IMR-90 (cell line): ENCODE results near the gene GPC6. TPM values are rescaled to one million over a fixed set of nuclear protein-coding genes. Genes with fewer than 3 reads are reported as not detected.

Source experiments
- ATAC-seq: fragments of 200-7000 bp; cut with Tn5 transposase; 2 replicates; pipeline ENCODE4 v1.9.1; 2020; ENCODE audit warnings: low read depth, mild to moderate bottlenecking, moderate library complexity
- BruUV-seq: library from RNA; stranded (reverse); fragments of 400-500 nt; replicated peaks from 2 replicates; lab custom pipeline; 2021; lab: Mats Ljungman, UMichigan
- CTCF ChIA-PET: fragments of 300-600 bp; formaldehyde crosslinking; extraction: SDS; loops from one replicate; lab custom pipeline; 2021; ENCODE audit warnings: antibody characterized with exemption; lab: Yijun Ruan, JAX
- POLR2A ChIA-PET: fragments of 300-600 bp; sonication (Branson Sonifier 250); formaldehyde crosslinking; loops from one replicate; lab custom pipeline; 2022; ENCODE audit warnings: antibody characterized with exemption; ENCODE audit not compliant: unreplicated experiment; lab: Charles Lee
- DNase-seq: peaks from one replicate; pipeline ENCODE4 v3.0.0; 2013
- H2AFZ ChIP-seq: replicated peaks from 2 replicates; pipeline ENCODE3; 2013; ENCODE audit warnings: low read length, mild to moderate bottlenecking; ENCODE audit not compliant: poor library complexity
- H2AK5ac ChIP-seq: 2 replicates; pipeline ENCODE4 v1.6.1; 2013; ENCODE audit warnings: low read depth, low read length, inconsistent platforms
- H2AK9ac ChIP-seq: replicated peaks from 2 replicates; pipeline ENCODE3; 2013; ENCODE audit warnings: mild to moderate bottlenecking, low read depth, low read length, moderate library complexity; ENCODE audit not compliant: poor library complexity
- H2BK120ac ChIP-seq: 2 replicates; pipeline ENCODE4 v1.6.1; 2013; ENCODE audit warnings: low read depth, low read length, inconsistent platforms
- H2BK15ac ChIP-seq: 3 replicates; pipeline ENCODE4 v1.6.1; 2013; ENCODE audit warnings: low read depth, low read length, inconsistent platforms
- H2BK20ac ChIP-seq: 2 replicates; pipeline ENCODE4 v1.6.1; 2013; ENCODE audit warnings: low read depth, mild to moderate bottlenecking, inconsistent platforms, low read length, moderate library complexity
- H2BK5ac ChIP-seq: 2 replicates; pipeline ENCODE4 v1.6.1; 2013; ENCODE audit warnings: mild to moderate bottlenecking, low read depth, low read length, inconsistent platforms; ENCODE audit not compliant: poor library complexity, severe bottlenecking
- H3K14ac ChIP-seq: replicated peaks from 2 replicates; pipeline ENCODE4 v1.6.1; 2013; ENCODE audit warnings: low read depth, low read length, inconsistent platforms
- H3K18ac ChIP-seq: 2 replicates; pipeline ENCODE4 v1.6.1; 2013; ENCODE audit warnings: low read depth, low read length, control low read depth
- H3K23ac ChIP-seq: 2 replicates; pipeline ENCODE4 v1.6.1; 2013; ENCODE audit warnings: low read depth, low read length, inconsistent platforms
- H3K27ac ChIP-seq: 2 replicates; pipeline ENCODE4 v1.5.1; 2013; ENCODE audit warnings: mild to moderate bottlenecking, control low read depth, low read length; ENCODE audit not compliant: insufficient read depth
- H3K27me3 ChIP-seq: 2 replicates; pipeline ENCODE4 v1.6.1; 2013; ENCODE audit warnings: low read length; ENCODE audit not compliant: control insufficient read depth, insufficient read depth
- H3K36me3 ChIP-seq: 2 replicates; pipeline ENCODE4 v1.6.1; 2013; ENCODE audit warnings: low read length, mixed read lengths; ENCODE audit not compliant: control insufficient read depth, insufficient read depth
- H3K4ac ChIP-seq: 2 replicates; pipeline ENCODE4 v1.6.1; 2013; ENCODE audit warnings: low read depth, low read length, inconsistent platforms
- H3K4me1 ChIP-seq: 2 replicates; pipeline ENCODE4 v1.6.1; 2013; ENCODE audit warnings: low read length, mixed read lengths; ENCODE audit not compliant: control insufficient read depth, insufficient read depth
- H3K4me2 ChIP-seq: 2 replicates; pipeline ENCODE4 v1.6.1; 2013; ENCODE audit warnings: low read depth, mild to moderate bottlenecking, control low read depth, low read length, moderate library complexity
- H3K4me3 ChIP-seq: 2 replicates; pipeline ENCODE4 v1.5.1; 2013; ENCODE audit warnings: low read depth, mild to moderate bottlenecking, control low read depth, low read length, moderate library complexity; ENCODE audit not compliant: insufficient read depth
- H3K56ac ChIP-seq: 2 replicates; pipeline ENCODE4 v1.6.1; 2013; ENCODE audit warnings: low read length, inconsistent platforms; ENCODE audit not compliant: insufficient read depth; ENCODE audit errors: extremely low read depth
- H3K79me1 ChIP-seq, 2 experiments: 2 replicates each; pipeline ENCODE4 v1.6.1; 2013; ENCODE audit warnings: low read length in 2 of 2, inconsistent platforms in 1 of 2, low read depth in 1 of 2
- H3K9ac ChIP-seq: 2 replicates; pipeline ENCODE4 v1.6.1; 2013; ENCODE audit warnings: low read depth, low read length, control low read depth
- H3K9me1 ChIP-seq: 2 replicates; pipeline ENCODE4 v1.6.1; 2013; ENCODE audit warnings: low read length, inconsistent platforms; ENCODE audit not compliant: insufficient read depth
- H3K9me3 ChIP-seq: 2 replicates; pipeline ENCODE4 v1.6.1; 2013; ENCODE audit warnings: low read length; ENCODE audit not compliant: control insufficient read depth, insufficient read depth
- H4K20me1 ChIP-seq: 2 replicates; pipeline ENCODE4 v1.6.1; 2013; ENCODE audit warnings: low read length, inconsistent platforms; ENCODE audit not compliant: insufficient read depth
- H4K5ac ChIP-seq: 2 replicates; pipeline ENCODE4 v1.6.1; 2013; ENCODE audit warnings: mild to moderate bottlenecking, low read depth, low read length, control low read depth
- H4K8ac ChIP-seq, 2 experiments: 2 replicates each; pipeline ENCODE4 v1.6.1; 2013; ENCODE audit warnings: low read depth in 2 of 2, low read length in 2 of 2, control low read depth in 1 of 2, inconsistent platforms in 1 of 2
- H4K91ac ChIP-seq: 2 replicates; pipeline ENCODE4 v1.6.1; 2013; ENCODE audit warnings: low read depth, low read length, inconsistent platforms; ENCODE audit not compliant: insufficient read depth
- CTCF ChIP-seq: conservative IDR thresholded peaks from 2 replicates; pipeline ENCODE4 v1.5.1; 2012; ENCODE audit warnings: mild to moderate bottlenecking, low read depth, low read length, improper control_type of control experiment
- MAFK ChIP-seq: IDR thresholded peaks from 2 replicates; pipeline ENCODE4 v1.6.1; 2012; ENCODE audit warnings: low read depth, low read length, improper control_type of control experiment
- MAZ ChIP-seq: IDR thresholded peaks from 2 replicates; pipeline ENCODE4 v1.6.1; 2012; ENCODE audit warnings: low read depth, mild to moderate bottlenecking, low read length, improper control_type of control experiment, moderate library complexity, borderline replicate concordance
- POLR2A ChIP-seq: IDR thresholded peaks from 2 replicates; pipeline ENCODE4 v1.6.1; 2012; ENCODE audit warnings: mild to moderate bottlenecking, low read depth, low read length
- RCOR1 ChIP-seq: IDR thresholded peaks from 2 replicates; pipeline ENCODE4 v1.6.1; 2012; ENCODE audit warnings: mild to moderate bottlenecking, low read length, improper control_type of control experiment; ENCODE audit not compliant: insufficient replicate concordance
- USF2 ChIP-seq: fragments of 150-350 bp; IDR thresholded peaks from 2 replicates; pipeline ENCODE4 v1.6.1; 2017; ENCODE audit warnings: mild to moderate bottlenecking, antibody characterized with exemption, low read length, low read depth
- WGBS, 2 experiments: methylation state at CpG; one replicate each; pipeline versions ENCODE4 v1.1.5 to v1.1.7; 2013; ENCODE audit warnings: missing lambda C conversion rate in 2 of 2; ENCODE audit not compliant: insufficient read length in 1 of 2; ENCODE audit errors: extremely low coverage in 2 of 2; 5-methylcytosine and 5-hydroxymethylcytosine counted together
- dilution Hi-C: fragments of 300-500 bp; cut with HindIII; formaldehyde crosslinking; loops from one replicate; pipeline ENCODE4 v1.14.3; 2018; ENCODE audit warnings: low sequenced_read_pairs; ENCODE audit not compliant: unreplicated experiment
- in situ Hi-C: fragments of 300-500 bp; cut with MboI; formaldehyde crosslinking; loops from 3 replicates; pipeline ENCODE4 v1.14.3; 2019; ENCODE audit warnings: low sequenced_read_pairs, inconsistent platforms, mixed read lengths
- intact Hi-C: fragments of 100-400 bp; cut with micrococcal nuclease; formaldehyde crosslinking; loops from 2 replicates; pipeline ENCODE4 v1.10.0; 2022
- polyA plus RNA-seq, 3 experiments: library from polyadenylated mRNA; depleted of rRNA; stranded (reverse); fragments of >200 nt; gene quantifications; 2 replicates each; pipeline ENCODE4 v1.2.3, GENCODE V29; 2012; ENCODE audit warnings: low replicate concordance in 1 of 3
- total RNA-seq: library from RNA; depleted of rRNA; stranded (reverse); fragments of >200 nt; gene quantifications from 2 replicates; pipeline ENCODE4 v1.2.3, GENCODE V29; 2012

The GPC6 gene
- total and polyA plus RNA-seq, 2 of the 4 experiments (the other 2 are of a cell fraction): 14.9 to 39.4 TPM

GRCh38 chr13:93293710-93294109 is 67.1 kb downstream of the GPC6 start:
- H3K23ac ChIP-seq: no peak overlapping the region
- intact Hi-C loops (no loop called here), in situ Hi-C loops (no loop called here), dilution Hi-C loops (no loop called here)
- no peak overlapping the region for H2BK5ac ChIP-seq
- no peak overlapping the region for H3K14ac ChIP-seq
- H2BK120ac ChIP-seq: no peak overlapping the region
- H2BK20ac ChIP-seq: no peak overlapping the region
- no peaks in the 10 kb centered on the region for H3K4me1 ChIP-seq
- no peak overlapping the region for H3K4ac ChIP-seq
- H3K56ac ChIP-seq: no peak overlapping the region
- H3K36me3 ChIP-seq: no peaks in the 10 kb centered on the region
- H3K18ac ChIP-seq: no peak overlapping the region
- ATAC-seq (no peak), DNase-seq (no peak)
- H2AK9ac ChIP-seq: no peak overlapping the region
- no peak overlapping the region for H2BK15ac ChIP-seq
- H3K9ac ChIP-seq: no peak overlapping the region
- TF ChIP-seq POLR2A: no peak
- TF ChIP-seq CTCF: no peak
- TF ChIP-seq MAZ: no peak
- TF ChIP-seq RCOR1: no peak
- TF ChIP-seq USF2: no peak
- TF ChIP-seq MAFK: no peak
- ChIA-PET POLR2A (no interaction called here), CTCF (no interaction called here)
- H3K27ac ChIP-seq: no peak overlapping the region
- H4K5ac ChIP-seq: no peak overlapping the region
- H3K4me2 ChIP-seq: no peak overlapping the region
- WGBS, 2 experiments: no CpG with 5 or more reads among the region's 1 CpG
- H3K9me1 ChIP-seq: peaks cover 2% of the 10 kb centered on the region; the same call in 1 of the 2 replicates
- H2AK5ac ChIP-seq: no peak overlapping the region
- H3K4me3 ChIP-seq: no peak overlapping the region
- no TSS peak for BruUV-seq
- no peak overlapping the region for H4K8ac ChIP-seq
- no peak overlapping the region for H2AFZ ChIP-seq
- peaks cover 0 to 7% of the 10 kb centered on the region in 2 experiments; a peak in 3 of 4 replicates for H3K79me1 ChIP-seq
- no peaks in the 10 kb centered on the region for H3K27me3 ChIP-seq
- no peak overlapping the region for H4K91ac ChIP-seq
- H4K20me1 ChIP-seq: no peaks in the 10 kb centered on the region
- H3K9me3 ChIP-seq: no peaks in the 10 kb centered on the region
